ENCODE data around the gene NMT1. TPM values are rescaled to one million over a fixed set of nuclear protein-coding genes. Genes with fewer than 3 reads are reported as not detected.

The NMT1 gene
- polyA plus RNA-seq, 1 of the 3 experiments (the other 2 are of a cell fraction), result 30.1 TPM

DNA sequence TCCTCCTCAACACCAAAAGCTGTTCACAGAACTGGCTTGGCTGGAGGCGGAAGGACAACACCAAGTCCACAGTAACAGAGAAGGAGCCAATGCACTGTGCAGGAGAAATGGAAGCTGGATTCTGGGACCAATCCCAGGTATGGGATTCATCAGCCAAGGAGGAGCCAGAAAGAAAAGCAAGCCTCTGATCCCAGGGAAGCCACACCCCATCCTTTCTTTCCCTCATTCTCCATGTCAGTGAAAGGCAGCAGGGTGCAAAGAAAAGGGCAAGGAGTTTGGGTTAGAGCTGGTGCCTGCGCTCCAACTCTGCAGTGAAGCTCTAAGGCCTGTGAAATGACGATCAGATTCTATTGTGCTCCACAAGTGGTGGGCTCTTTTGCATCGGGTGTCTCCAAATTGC lies 20.7 kb upstream of the NMT1 start:
- DNase-seq, result no peak
- no peak overlapping the region for H3K9ac ChIP-seq
- POLR2A ChIA-PET, result no interaction called here
- no peak overlapping the region for H3K4me3 ChIP-seq (ENCODE audit: low read depth in 2 of 2, low read length in 1 of 2)
- H3K79me2 ChIP-seq (ENCODE audit: insufficient read depth), result peaks cover 54% of the 10 kb centered on the region
- WGBS (ENCODE audit: low lambda C conversion rate), result 98% methylated on average over 4 of the region's 4 CpGs
- H3K36me3 ChIP-seq (replicated peaks in 1 of 2; ENCODE audit: control insufficient read depth in 1 of 2, insufficient read depth in 2 of 2, low read length in 1 of 2), result no peaks in the 10 kb centered on the region
- no peaks in the 10 kb centered on the region for H3F3A ChIP-seq (replicated peaks; ENCODE audit: insufficient read depth)
- H3K9me2 ChIP-seq, result no peaks in the 10 kb centered on the region
- TF ChIP-seq SIN3A (IDR thresholded peaks at IDR 0.05; ENCODE audit: borderline replicate concordance, low read depth, low read length), result no peak
- no peak for TF ChIP-seq USF2 (IDR thresholded peaks at IDR 0.05; ENCODE audit: borderline replicate concordance, low read depth, low read length)
- TF ChIP-seq RAD21 (IDR thresholded peaks at IDR 0.05; ENCODE audit: low read length), result no peak
- no peak for TF ChIP-seq RCOR1 (IDR thresholded peaks at IDR 0.05; ENCODE audit: low read length)
- TF ChIP-seq, protein P1, sequence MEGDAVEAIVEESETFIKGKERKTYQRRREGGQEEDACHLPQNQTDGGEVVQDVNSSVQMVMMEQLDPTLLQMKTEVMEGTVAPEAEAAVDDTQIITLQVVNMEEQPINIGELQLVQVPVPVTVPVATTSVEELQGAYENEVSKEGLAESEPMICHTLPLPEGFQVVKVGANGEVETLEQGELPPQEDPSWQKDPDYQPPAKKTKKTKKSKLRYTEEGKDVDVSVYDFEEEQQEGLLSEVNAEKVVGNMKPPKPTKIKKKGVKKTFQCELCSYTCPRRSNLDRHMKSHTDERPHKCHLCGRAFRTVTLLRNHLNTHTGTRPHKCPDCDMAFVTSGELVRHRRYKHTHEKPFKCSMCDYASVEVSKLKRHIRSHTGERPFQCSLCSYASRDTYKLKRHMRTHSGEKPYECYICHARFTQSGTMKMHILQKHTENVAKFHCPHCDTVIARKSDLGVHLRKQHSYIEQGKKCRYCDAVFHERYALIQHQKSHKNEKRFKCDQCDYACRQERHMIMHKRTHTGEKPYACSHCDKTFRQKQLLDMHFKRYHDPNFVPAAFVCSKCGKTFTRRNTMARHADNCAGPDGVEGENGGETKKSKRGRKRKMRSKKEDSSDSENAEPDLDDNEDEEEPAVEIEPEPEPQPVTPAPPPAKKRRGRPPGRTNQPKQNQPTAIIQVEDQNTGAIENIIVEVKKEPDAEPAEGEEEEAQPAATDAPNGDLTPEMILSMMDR (IDR thresholded peaks at IDR 0.05), result no peak
- TF ChIP-seq RFX5 (IDR thresholded peaks at IDR 0.05; ENCODE audit: low read length), result no peak
- no peaks in the 10 kb centered on the region for H3K9me3 ChIP-seq
- no peak overlapping the region for H3K27ac ChIP-seq (ENCODE audit: low read depth in 2 of 2, low read length in 1 of 2)
- H2AFZ ChIP-seq (ENCODE audit: low read depth), result no peak overlapping the region
- peaks cover 9 to 22% of the 10 kb centered on the region in 2 experiments; a peak in 2 of 4 replicates for H3K4me1 ChIP-seq (ENCODE audit: control insufficient read depth in 1 of 2, insufficient read depth in 2 of 2, low read depth in 1 of 2, low read length in 1 of 2)
- no peaks in the 10 kb centered on the region for H3K27me3 ChIP-seq (ENCODE audit: insufficient read depth)
- H4K20me1 ChIP-seq (ENCODE audit: insufficient read depth), result 0 out of 2 replicates have a peak, but pooled peaks cover 2% of the 10 kb centered on the region
- CTCF ChIA-PET, result interaction anchor here (1.1 to 1.3 kb wide), 2 partner anchors 95 to 120 kb away, joined by 4 read pairs; partner anchors contain the start of gene ACBD4
- H3K4me2 ChIP-seq, result no peak overlapping the region

DNA sequence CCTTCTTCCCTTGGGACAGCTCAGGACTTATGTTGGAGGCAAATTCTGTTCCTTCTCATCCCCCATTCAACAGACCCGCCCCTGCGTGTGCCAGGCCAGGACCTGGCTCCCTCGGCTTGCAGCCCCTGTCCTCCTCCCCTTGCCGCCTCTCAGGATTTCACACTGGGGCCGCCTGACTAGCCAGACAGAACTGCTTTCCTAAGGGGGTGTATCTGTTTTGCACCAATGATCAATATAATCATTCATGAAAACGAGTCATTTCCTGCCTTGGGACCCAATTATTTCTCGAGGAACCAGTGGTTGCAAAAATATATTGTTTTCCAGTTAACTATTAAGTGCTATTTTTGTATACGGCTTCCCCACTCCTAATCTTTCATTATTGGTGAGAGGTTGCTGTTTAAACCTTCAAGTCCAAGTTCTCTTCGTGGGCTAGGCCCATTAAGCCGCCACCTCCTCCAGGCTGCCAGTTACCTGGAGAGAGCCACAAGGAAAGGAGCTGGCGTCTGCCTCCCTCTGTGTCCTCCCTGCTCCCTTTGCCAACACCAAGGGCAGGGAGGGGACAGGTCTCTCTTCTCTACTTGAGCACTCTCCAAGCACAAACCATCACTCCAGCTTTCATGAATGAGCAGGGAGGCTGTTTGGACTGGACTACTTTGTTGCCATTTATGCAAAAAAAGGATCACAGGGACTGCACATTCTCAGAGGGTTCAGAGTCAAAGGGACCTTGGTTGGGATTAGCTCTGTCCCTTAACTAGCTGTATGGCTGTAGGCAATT lies 18.6 kb upstream of the NMT1 start:
- Histone ChIP-seq H3K4me3 (ENCODE audit: low read depth in 2 of 2, low read length in 1 of 2) (no peak overlapping the region), H3K27ac (ENCODE audit: low read depth in 2 of 2, low read length in 1 of 2) (no peak overlapping the region), H3K4me2 (0 out of 2 replicates have a peak overlapping the region, but pooled peaks have one; percentile 28), H2AFZ (ENCODE audit: low read depth) (no peak overlapping the region), H3K9me2 (no peaks in the 10 kb centered on the region), H3K27me3 (ENCODE audit: insufficient read depth) (no peaks in the 10 kb centered on the region), H3F3A (replicated peaks; ENCODE audit: insufficient read depth) (peaks cover 1% of the 10 kb centered on the region), H3K4me1 (ENCODE audit: control insufficient read depth in 1 of 2, insufficient read depth in 2 of 2, low read depth in 1 of 2, low read length in 1 of 2) (peaks cover 9 to 22% of the 10 kb centered on the region in 2 experiments; a peak in 2 of 4 replicates), H3K36me3 (replicated peaks in 1 of 2; ENCODE audit: control insufficient read depth in 1 of 2, insufficient read depth in 2 of 2, low read length in 1 of 2) (peaks cover 0 to 5% of the 10 kb centered on the region in 2 experiments), H4K20me1 (ENCODE audit: insufficient read depth) (0 out of 2 replicates have a peak, but pooled peaks cover 2% of the 10 kb centered on the region), H3K79me2 (ENCODE audit: insufficient read depth) (peaks cover 71% of the 10 kb centered on the region), H3K9me3 (no peaks in the 10 kb centered on the region), H3K9ac (no peak overlapping the region)
- ChIA-PET POLR2A (interaction anchor here (1.0 to 2.1 kb wide), 2 partner anchors 11 to 19 kb away, joined by 4 to 6 read pairs; partner anchors contain the start of gene NMT1), CTCF (interaction anchor here (1.1 to 1.5 kb wide), 3 partner anchors 11 to 106 kb away, joined by 3 read pairs; partner anchors contain the start of gene HEXIM1)
- 85% methylated on average over 11 of the region's 11 CpGs for WGBS (ENCODE audit: low lambda C conversion rate)
- peak; percentile 22 for DNase-seq
- TF ChIP-seq TAF1 (IDR thresholded peaks at IDR 0.05; ENCODE audit: borderline replicate concordance, low read depth, low read length), result no peak
- TF ChIP-seq TCF12 (IDR thresholded peaks at IDR 0.05), result no peak
- TF ChIP-seq, protein P2, sequence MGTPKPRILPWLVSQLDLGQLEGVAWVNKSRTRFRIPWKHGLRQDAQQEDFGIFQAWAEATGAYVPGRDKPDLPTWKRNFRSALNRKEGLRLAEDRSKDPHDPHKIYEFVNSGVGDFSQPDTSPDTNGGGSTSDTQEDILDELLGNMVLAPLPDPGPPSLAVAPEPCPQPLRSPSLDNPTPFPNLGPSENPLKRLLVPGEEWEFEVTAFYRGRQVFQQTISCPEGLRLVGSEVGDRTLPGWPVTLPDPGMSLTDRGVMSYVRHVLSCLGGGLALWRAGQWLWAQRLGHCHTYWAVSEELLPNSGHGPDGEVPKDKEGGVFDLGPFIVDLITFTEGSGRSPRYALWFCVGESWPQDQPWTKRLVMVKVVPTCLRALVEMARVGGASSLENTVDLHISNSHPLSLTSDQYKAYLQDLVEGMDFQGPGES (IDR thresholded peaks at IDR 0.05; ENCODE audit: low read depth, low read length), result no peak
- no peak for TF ChIP-seq POLR2AphosphoS5 (IDR thresholded peaks at IDR 0.05; ENCODE audit: low read depth, low read length)
- TF ChIP-seq CHD2 (IDR thresholded peaks at IDR 0.05; ENCODE audit: low read length, partially characterized antibody), result no peak
- TF ChIP-seq GATA2 (CRISPR knock-in tag; IDR thresholded peaks at IDR 0.05), result no peak
- TF ChIP-seq RFX5 (IDR thresholded peaks at IDR 0.05; ENCODE audit: low read length), result no peak
- TF ChIP-seq, protein P3, sequence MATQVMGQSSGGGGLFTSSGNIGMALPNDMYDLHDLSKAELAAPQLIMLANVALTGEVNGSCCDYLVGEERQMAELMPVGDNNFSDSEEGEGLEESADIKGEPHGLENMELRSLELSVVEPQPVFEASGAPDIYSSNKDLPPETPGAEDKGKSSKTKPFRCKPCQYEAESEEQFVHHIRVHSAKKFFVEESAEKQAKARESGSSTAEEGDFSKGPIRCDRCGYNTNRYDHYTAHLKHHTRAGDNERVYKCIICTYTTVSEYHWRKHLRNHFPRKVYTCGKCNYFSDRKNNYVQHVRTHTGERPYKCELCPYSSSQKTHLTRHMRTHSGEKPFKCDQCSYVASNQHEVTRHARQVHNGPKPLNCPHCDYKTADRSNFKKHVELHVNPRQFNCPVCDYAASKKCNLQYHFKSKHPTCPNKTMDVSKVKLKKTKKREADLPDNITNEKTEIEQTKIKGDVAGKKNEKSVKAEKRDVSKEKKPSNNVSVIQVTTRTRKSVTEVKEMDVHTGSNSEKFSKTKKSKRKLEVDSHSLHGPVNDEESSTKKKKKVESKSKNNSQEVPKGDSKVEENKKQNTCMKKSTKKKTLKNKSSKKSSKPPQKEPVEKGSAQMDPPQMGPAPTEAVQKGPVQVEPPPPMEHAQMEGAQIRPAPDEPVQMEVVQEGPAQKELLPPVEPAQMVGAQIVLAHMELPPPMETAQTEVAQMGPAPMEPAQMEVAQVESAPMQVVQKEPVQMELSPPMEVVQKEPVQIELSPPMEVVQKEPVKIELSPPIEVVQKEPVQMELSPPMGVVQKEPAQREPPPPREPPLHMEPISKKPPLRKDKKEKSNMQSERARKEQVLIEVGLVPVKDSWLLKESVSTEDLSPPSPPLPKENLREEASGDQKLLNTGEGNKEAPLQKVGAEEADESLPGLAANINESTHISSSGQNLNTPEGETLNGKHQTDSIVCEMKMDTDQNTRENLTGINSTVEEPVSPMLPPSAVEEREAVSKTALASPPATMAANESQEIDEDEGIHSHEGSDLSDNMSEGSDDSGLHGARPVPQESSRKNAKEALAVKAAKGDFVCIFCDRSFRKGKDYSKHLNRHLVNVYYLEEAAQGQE (IDR thresholded peaks at IDR 0.05; ENCODE audit: low read depth, low read length), result no peak
- TF ChIP-seq SIN3A (IDR thresholded peaks at IDR 0.05; ENCODE audit: borderline replicate concordance, low read depth, low read length), result no peak

Data from SK-N-SH (cell line).